ENCODE results near the gene KPNA6. TPM values are rescaled to one million over a fixed set of nuclear protein-coding genes. Genes with fewer than 3 reads are reported as not detected.
A peak's percentile ranks its signal among the peaks of the same experiment; 100 is the strongest.

Gene KPNA6
- total and polyA plus RNA-seq, 9 of the 15 experiments (the other 6 are each of a cell fraction or from before 2014, with no cell fraction given): 20.1 to 54.6 (median 32.2) TPM

- TF ChIP-seq ZBTB26 (CRISPR knock-in tag; IDR thresholded peaks at IDR 0.05) (no peak), PKNOX1 (IDR thresholded peaks at IDR 0.05) (peak; percentile 36; the same call in 1 of the 2 replicates), YY1 (IDR thresholded peaks at IDR 0.05; ENCODE audit: borderline replicate concordance in 1 of 3, control insufficient read depth in 1 of 3, extremely low read depth in 1 of 3, insufficient read depth in 3 of 3, insufficient read length in 1 of 3, insufficient replicate concordance in 2 of 3, low read depth in 1 of 3, low read length in 2 of 3) (peak; percentile 79 to 97 (median 95)), PHF20 (IDR thresholded peaks at IDR 0.05; ENCODE audit: partially characterized antibody) (peak; percentile 74), MLLT1 (IDR thresholded peaks at IDR 0.05) (peak in 1 of 2 experiments; percentile 25; a peak in 1 of 4 replicates), ZNF12 (CRISPR knock-in tag; IDR thresholded peaks at IDR 0.05) (peak; percentile 83; the same call in 1 of the 2 replicates), JUND (IDR thresholded peaks at IDR 0.05; ENCODE audit: borderline replicate concordance, low read depth, low read length) (peak; percentile 59), JUND (tag; IDR thresholded peaks at IDR 0.05; ENCODE audit: borderline replicate concordance, low read depth, low read length) (peak; percentile 11; the same call in 2 of the 3 replicates), HDAC1 (IDR thresholded peaks at IDR 0.05) (peak in 1 of 2 experiments; percentile 29; a peak in 2 of 4 replicates), BCOR (IDR thresholded peaks at IDR 0.05) (0 out of 2 replicates have a peak, but pooled peaks have one; percentile 16), FOXM1 (IDR thresholded peaks at IDR 0.05; ENCODE audit: low read depth) (peak; percentile 77), FOXM1 (CRISPR knock-in tag; IDR thresholded peaks at IDR 0.05; ENCODE audit: low read depth) (0 out of 2 replicates have a peak, but pooled peaks have one; percentile 65), TBP (optimal IDR thresholded peaks at IDR 0.05; ENCODE audit: low read depth, low read length) (peak; percentile 84), OTX1 (CRISPR knock-in tag; IDR thresholded peaks at IDR 0.05) (0 out of 2 replicates have a peak, but pooled peaks have one; percentile 12), HNRNPLL (IDR thresholded peaks at IDR 0.05; ENCODE audit: low read depth, low read length, poor library complexity, severe bottlenecking) (peak; percentile 57), ZNF740 (CRISPR knock-in tag; IDR thresholded peaks at IDR 0.05) (no peak), ZNF740 (tag; IDR thresholded peaks at IDR 0.05) (no peak), TAL1 (IDR thresholded peaks at IDR 0.05) (0 out of 2 replicates have a peak, but pooled peaks have one; percentile 3), EZH2 (IDR thresholded peaks at IDR 0.05; ENCODE audit: borderline replicate concordance, low read depth, low read length) (no peak), GABPB1 (CRISPR knock-in tag; IDR thresholded peaks at IDR 0.05) (peak; percentile 60), CREB1 (IDR thresholded peaks at IDR 0.05) (no peak), CREB1 (CRISPR knock-in tag; IDR thresholded peaks at IDR 0.05) (peak; percentile 44; the same call in 1 of the 2 replicates), SP2 (IDR thresholded peaks at IDR 0.05; ENCODE audit: extremely low read depth, low read depth, low read length, poor library complexity, severe bottlenecking) (no peak)
Measured at GRCh38 chr1:32107742-32108661, at the start of gene KPNA6 (continued).
